Activated CD4-positive, alpha-beta T cell treated with anti-CD3 and anti-CD28 coated beads, Interleukin-10, Interleukin-2, amounts not matched to agents 100 ng/mL and 50 ng/mL, durations not matched to agents 16 hours and 8 hours (primary cell): Measurements from ENCODE around the gene OR6K2.
"Not testable (repeated sequence)": the region's sequence is repeated elsewhere in the genome, so short reads cannot be mapped to it uniquely, and the experiment has no call there.

Experiments
- DNase-seq: peaks from one replicate; pipeline ENCODE4 v3.0.0-alpha.2; 2020

OR6K2 gene

DNA sequence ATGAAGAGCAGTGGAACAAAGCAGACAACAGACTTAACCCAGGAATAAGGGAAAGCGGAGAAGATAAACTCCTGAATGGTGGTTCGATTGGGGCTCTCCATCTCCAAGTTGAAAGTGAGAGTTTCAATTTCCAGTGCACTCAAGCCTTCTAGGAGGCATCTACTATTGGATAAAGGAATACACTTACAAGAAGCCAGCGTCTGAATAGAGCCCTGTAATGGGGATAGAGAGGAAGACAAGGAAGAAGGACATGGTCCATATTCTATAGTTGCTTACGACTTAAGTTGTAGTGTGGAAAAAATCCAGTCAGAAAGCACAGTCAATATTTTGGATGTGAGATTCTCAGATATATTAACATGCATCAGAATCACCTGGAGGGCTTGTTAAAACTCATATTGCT is at the start of gene OR6K2:
OR6K2 (minus strand) TSS at position 101 of the 400 bp plus-strand sequence; CDS start at position 101, 0 bp downstream.
- no peak for DNase-seq

DNA sequence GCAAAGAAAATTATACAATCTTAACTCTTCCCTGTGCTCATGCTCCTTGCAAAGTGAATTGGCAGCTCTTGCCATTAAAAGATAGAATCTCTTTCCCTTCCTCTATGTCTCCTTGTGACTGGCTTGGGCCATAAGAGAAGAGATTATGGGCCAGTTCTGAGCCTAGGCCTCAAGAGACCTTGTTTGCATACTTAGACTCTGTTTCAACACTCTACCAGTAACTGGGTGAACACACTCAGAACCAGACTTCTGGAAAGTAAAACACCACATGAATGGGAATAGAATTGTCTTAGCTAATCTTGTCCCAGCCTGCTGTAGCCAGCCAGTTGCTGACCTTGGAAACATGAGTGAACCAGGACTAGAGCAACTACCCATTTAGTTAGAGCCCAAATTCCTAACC is 35.4 kb upstream of the OR6K2 start:
- no peak for DNase-seq

GRCh38 chr1:158732524-158732923 is 32.1 kb upstream of the OR6K2 start:
- no peak for DNase-seq

DNA sequence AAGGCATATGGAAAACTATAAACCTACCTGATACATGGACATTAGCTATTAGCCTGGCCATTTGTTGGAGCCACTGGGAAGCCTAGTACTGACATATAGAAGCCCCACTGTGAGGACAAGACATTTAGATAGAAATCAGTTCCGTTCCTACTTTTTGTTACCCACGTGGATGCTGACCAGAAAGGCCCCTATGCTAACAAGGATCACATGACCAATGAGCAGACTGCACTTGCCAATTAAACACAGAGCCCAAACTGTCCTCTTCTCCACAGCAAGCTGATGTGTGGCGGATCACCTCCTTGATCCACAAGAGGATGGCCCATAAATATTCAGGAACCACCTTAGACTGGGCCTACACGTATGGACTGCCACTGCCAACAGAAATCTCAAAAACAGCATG is 31.3 kb upstream of the OR6K2 start:
- no peak for DNase-seq

DNA sequence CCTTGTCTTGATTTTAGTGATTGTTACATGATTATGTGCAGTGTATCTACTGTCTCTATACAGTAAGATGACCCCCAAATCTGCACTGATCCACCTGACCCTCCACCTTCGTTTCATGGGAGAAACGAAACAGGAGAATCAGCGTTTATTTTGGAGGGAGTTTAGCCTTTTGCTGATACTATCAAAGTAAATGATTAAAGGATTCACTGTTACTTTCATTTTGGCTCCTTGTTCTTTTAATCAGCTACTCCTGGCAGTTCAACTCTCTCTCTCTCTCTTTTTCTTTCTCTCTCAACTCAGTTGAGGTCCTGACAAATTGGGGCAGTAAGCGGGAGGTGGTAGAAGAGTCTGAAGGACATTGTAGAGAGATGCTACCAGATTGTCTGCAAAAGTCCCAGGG is 30.0 kb upstream of the OR6K2 start:
- DNase-seq = no peak

DNA sequence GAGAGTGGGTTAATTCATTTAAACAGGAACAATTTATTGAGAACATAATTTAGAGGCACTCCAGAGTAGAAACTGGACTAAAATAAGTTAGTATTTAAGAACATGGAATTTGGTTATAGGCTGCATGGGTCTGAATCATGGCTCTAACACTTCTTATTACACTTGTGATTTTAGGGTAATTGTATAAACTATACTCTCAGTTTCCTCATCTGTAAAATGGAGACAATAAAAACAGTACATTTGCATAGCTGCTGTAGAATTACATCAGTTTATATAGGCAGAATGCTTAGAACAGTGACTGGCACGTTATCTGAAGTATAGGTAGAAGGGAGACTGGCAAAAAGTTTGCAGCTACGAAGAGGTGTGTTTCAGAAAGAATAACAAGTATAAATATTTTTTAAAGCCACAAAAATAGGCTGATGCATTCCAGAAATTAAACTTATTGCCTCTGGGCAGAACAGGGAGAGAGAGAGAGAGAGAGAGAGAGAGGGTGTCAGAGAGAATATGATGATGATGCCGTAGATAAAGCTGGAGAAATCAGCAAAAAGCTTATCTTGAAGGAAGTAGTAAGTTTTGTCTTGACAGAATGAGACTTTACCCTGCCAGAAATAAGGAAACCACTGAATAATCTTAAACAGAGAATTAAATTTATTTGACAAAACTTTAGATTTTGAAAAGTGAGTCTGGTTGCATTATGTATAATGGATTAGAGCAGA is 28.2 kb upstream of the OR6K2 start:
- DNase-seq = no peak

GRCh38 chr1:158724442-158724841 is 24.0 kb upstream of the OR6K2 start:
- DNase-seq = no peak

DNA sequence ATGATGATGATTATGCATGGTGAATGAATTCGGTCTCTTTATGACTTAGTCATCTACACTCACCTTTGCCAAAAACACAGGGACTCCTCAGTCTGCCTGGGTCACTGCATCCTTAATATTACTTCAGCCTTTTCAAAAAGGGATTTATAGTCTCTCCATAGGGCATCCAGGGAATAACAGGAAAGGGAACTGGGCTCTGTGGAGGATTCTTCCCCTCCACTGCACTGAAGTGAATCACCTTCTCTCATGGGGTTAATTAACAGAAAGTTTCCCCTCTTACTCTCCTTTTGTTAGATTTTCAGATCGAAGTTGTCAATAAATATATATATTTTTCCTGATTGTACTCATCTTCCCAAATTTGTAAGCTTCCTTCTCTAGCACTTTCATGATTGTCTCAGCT is 20.2 kb upstream of the OR6K2 start, which contains the start of gene OR6K3:
OR6K3 (minus strand) TSS at position 101 of the 400 bp plus-strand sequence. CDS start 2,605 bp downstream, outside the sequence.
- no peak for DNase-seq

GRCh38 chr1:158719664-158720063 is 19.2 kb upstream of the OR6K2 start:
- no peak for DNase-seq

GRCh38 chr1:158717344-158717743 is 16.9 kb upstream of the OR6K2 start:
- no peak for DNase-seq

DNA sequence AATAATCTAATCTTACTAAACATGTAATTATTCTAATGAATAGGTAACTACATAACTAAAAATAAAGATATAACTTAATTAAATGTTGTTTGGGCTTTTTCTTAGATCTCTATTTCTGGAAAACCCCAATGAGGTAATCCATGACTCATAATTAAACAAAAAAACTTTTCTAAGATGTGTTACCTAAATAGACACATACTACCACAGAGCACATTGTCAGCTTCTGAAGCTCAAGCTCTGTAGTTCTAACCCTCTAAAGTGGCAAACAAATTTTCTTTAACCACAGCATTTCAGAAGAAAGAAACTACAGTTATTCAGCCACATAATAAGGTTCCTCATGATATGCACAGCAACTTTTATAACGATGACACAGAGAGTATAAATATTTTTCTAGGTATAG is 15.9 kb upstream of the OR6K2 start:
- peak; percentile 59 for DNase-seq

GRCh38 chr1:158714754-158715153 is 14.3 kb upstream of the OR6K2 start:
- no peak for DNase-seq

- no peak for DNase-seq
Measured at GRCh38 chr1:158711098-158711497, 10.6 kb upstream of the OR6K2 start.

DNA sequence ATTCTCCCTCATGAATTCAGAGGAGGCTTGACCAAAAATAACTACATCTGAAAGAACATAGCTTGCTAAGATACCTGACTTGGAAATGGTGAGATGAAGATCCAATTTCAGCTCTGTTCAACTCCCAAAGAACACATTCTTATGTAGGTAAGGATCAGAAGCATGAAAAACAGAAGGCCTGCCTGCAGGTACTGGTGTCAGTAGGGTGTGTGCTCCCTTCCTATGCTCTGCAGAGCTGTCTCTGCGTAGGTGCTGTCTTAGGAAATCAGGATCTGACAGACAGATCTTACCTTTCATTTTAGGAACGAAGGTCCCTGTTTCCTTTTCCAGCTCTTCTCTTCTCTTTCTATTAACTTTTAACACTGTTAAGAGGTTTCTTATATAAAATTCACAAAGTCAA is 5.6 kb upstream of the OR6K2 start:
- no peak for DNase-seq

DNA sequence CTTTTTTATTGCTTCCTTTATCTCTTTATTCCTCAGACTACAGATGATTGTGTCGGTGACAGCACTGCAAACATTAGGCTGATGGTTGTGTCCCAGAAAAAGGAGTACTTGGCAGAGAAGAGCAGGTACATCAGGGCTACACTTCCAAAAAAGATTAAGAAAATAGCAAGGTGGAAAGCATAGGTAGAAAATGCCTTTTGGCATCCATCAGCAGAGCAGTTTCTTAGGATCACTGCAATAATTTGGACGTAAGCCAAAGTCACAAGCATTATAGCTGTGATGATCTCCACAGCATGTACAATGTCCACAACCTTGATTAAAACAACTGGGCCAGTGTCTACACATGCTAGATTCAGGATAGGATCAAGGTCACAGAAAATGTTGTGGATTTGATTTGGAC is 5.9 kb downstream of the OR6K2 start:
- DNase-seq = no peak

- DNase-seq = no peak
Measured at GRCh38 chr1:158692356-158692755, 8.1 kb downstream of the OR6K2 start.

GRCh38 chr1:158691907-158692306 is 8.5 kb downstream of the OR6K2 start:
- DNase-seq = no peak

- not testable (repeated sequence) for DNase-seq
Measured at GRCh38 chr1:158691149-158691548, 9.3 kb downstream of the OR6K2 start.

DNA sequence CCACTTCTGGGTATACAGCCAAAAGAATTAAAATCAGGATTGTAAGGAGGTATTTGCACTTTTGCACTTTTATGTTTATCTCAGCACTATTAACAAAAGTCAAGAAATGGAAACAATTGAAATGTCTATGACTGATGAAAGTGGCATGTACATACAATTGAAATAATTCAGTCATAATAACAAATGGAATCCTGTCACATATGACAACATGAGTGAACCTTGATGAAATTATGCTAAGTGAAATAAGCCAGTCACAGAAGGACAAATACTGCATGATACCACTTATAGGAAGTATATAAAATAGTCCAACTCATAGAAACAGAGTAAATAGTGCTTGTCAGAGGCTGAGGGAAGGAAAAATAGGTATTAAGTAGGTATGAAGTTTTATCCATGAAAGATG is 10.6 kb downstream of the OR6K2 start:
- DNase-seq = no peak

DNA sequence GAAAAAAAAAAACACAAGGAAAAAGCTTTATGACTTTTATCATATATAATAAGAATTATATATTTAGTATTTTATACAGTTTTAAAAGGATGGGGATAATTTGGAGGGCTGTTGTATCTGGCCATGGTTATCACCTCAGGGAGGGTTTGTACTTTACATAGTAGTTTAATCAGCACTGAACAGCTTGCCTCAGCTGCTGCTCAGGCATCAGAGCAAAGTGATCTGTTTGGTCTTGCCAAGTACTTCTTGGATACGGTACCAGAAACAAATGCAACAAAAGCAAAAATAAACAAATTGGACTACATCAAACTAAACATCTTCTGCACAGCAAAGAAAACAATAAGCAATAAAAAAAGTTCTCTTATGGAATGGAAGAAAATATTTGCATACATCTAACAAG is 11.3 kb downstream of the OR6K2 start:
- no peak for DNase-seq

DNA sequence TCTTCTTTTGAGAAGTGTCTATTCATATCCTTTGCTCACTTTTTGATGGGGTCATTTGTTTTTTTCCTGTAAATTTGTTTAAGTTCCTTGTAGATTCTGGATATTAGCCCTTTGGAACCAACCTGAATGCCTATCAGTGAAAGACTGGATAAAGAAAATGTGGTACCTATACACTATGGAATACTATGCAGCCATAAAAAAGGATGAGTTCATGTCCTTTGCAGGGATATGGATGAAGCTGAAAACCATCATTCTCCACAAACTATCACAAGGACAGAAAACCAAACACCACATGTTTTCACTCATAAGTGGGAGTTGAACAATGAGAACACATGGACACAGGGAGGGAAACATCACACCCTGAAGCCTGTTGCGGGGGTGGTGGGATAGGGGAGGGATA is 12.1 kb downstream of the OR6K2 start:
- DNase-seq = not testable (repeated sequence)

DNA sequence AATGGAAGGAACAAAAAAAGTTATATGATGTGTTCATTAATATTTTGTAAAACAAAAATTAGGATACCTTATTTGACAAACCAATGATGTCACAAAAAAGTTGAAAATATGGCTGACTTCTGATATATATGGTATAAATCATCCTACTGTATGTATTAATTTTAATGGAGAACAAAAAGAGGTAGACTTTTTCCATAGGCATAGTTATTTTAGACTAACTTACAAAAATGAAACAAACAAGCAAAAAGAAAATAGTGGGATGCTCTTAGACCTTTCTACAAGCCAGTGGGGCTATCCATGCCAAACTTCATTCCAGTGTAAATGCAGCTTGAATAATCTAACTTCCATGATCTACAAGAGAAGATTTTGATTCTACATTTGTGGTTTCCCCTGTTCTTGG is 13.4 kb downstream of the OR6K2 start:
- DNase-seq = no peak

DNA sequence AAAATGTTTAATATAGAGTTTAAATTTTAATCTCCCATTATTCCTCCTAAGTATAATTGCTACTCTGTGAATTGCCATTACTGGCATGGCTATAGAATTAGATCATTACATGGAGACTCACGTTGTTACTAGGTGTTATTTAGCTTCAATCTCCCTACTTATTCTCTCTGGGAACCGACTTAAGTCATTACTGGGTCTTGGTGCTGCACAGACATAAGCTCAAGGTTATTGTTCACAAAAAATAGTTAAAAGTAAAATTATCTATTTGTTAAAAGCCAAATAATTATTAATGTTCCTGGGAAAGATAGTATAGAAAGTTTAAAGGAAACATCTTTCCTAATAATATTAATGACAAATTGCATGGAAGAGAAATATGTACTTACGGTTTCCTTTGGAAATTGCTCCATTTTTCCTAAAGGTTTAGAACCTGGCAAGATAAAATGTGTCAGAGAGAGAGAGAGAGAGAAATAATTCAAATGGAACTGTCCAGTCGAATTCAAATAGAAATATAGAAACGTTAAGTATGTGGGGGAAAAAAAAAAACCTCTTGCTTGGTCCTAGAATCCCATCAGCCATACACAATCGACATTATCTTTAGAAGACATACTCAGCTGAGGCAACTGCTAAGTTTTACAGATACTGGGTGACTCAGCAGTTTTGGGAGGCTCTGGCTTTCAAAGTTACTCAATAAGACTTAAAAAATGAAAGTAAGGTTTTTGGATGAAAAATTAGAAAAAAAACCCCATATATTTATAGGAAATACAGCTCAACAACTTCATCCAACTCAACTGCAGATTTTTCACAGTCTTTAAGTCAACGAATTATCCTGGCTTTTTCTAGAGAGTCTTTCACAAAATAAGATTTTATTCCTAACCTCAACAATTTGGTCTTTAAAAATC is 14.1 kb downstream of the OR6K2 start, which contains the start of gene SPTA1:
SPTA1 (minus strand) TSS at position 605 of the 899 bp plus-strand sequence; CDS start at position 407, 198 bp downstream.
- peak; percentile 14 for DNase-seq

GRCh38 chr1:158685085-158685484 is 15.4 kb downstream of the OR6K2 start:
- no peak for DNase-seq
